Fibroblast of pulmonary artery (primary cell): ENCODE measurements around the gene POLR2C.
A peak's percentile ranks its signal among the peaks of the same experiment; 100 is the strongest.
"Not testable (repeated sequence)": the region's sequence is repeated elsewhere in the genome, so short reads cannot be mapped to it uniquely, and the experiment has no call there.

Experiments used
- DNase-seq: peaks from one replicate; pipeline ENCODE4 v3.0.0-alpha.2; 2010; ENCODE audit warnings: low read depth
- H3K4me3 ChIP-seq: replicated peaks from 2 replicates; pipeline ENCODE4 v1.5.1; 2011; ENCODE audit warnings: low read depth, mild to moderate bottlenecking, control low read depth, low read length, moderate library complexity
- TF ChIP-seq, protein P1 (sequence below): IDR thresholded peaks from 2 replicates; pipeline ENCODE4 v1.5.1; 2011; ENCODE audit warnings: mild to moderate bottlenecking, control low read depth, low read length, inconsistent platforms; ENCODE audit errors: missing control alignments

The POLR2C gene

DNA sequence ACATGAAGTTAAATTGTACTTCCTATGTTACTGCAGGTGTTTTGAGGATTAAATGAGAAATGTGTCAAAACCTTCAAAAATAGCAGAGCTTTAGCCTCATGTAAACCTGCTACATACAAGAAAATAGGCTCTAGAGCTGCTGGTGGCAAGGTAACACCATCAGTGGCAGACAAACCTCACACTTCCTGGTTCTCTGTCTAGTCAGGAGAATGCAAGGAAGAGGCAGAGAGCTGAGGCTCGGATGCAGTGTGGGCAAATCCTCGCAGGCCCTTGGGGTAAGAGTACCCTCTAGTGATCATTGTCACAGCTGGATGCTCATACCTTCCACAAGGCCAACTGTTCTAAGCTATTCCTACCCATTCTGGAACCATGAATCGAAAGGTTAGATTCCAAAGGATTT, 29.5 kb upstream of the POLR2C start:
- TF ChIP-seq, protein P1, sequence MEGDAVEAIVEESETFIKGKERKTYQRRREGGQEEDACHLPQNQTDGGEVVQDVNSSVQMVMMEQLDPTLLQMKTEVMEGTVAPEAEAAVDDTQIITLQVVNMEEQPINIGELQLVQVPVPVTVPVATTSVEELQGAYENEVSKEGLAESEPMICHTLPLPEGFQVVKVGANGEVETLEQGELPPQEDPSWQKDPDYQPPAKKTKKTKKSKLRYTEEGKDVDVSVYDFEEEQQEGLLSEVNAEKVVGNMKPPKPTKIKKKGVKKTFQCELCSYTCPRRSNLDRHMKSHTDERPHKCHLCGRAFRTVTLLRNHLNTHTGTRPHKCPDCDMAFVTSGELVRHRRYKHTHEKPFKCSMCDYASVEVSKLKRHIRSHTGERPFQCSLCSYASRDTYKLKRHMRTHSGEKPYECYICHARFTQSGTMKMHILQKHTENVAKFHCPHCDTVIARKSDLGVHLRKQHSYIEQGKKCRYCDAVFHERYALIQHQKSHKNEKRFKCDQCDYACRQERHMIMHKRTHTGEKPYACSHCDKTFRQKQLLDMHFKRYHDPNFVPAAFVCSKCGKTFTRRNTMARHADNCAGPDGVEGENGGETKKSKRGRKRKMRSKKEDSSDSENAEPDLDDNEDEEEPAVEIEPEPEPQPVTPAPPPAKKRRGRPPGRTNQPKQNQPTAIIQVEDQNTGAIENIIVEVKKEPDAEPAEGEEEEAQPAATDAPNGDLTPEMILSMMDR = no peak
- no peak for DNase-seq
- H3K4me3 ChIP-seq = no peak overlapping the region

DNA sequence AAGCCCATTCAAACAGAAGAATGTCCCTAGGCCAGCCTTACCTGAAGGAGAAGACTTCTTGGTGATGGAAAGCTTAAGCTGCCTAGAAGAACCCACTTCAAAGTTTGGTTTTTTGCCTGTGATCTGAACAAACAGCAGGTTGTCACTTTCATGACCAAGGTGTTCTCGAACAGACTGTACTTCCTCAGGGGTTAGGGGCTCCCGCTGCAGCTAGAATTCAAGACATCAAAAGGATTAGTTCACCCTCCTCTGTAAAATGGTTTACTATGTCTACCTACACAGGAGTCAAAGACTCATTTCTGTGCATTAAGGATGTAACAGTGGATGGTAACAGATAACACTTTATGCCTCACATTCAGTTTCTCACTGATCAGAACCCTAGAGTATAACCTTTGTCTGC, 28.5 kb upstream of the POLR2C start:
- TF ChIP-seq, protein P1 = no peak
- DNase-seq = no peak
- H3K4me3 ChIP-seq = no peak overlapping the region

DNA sequence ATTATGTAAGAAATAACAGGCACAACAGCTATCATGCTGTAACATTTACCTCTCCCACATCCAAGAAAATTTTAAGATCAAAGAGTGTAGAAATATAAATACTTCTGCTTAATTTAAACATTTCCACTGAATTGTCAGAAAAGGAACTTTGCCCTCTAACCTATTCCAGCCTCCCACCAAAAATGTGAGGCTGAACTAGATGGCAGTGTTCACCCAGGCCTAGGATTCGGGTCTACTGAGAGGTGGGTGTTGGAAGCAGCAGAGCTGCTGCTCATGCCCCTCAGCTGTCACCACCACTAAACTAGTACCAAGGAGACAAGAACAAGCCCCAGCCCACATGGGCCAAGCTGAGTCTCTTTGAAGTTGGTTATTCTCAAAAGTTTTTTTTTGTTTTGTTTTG, 26.6 kb upstream of the POLR2C start:
- H3K4me3 ChIP-seq = no peak overlapping the region
- TF ChIP-seq, protein P1 = no peak
- DNase-seq = no peak

DNA sequence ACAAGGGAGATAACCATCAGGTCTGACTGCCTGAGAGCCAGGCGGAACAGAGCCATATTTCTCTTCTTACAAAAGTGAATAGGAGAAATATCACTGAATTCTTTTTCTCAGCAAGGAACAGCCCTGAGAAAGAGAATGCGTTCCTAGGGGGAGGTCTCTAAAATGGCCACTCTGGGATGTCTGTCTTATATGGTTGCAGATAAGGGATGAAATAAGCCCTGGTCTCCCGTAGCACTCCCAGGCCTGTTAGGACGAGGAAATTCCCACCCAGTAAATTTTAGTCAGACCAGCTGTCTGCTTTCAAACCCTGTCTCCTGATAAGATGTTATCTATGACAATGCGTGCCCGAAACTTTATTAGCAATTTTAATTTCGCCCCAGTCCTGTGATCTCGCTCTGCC, 22.5 kb upstream of the POLR2C start:
- DNase-seq, H3K4me3 ChIP-seq: not testable (repeated sequence)

DNA sequence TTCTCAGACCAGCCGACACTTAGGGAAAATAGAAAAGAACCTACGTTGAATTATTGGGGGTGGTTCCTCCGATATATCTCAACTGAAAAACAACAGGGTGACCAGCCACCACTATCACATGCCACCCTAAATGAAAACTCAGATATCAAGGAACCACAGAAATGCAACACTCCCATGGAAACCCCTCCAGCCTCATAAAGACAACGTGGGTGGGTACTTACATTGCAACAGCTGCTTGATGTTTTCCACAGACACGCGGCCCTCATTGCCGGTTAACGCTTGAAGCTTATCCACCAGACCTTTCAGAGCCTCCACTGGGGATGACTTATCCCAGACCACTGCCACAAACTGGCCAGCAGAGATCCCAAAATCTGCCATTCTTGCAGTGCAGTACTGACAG, 21.9 kb upstream of the POLR2C start:
- not testable (repeated sequence) for H3K4me3 ChIP-seq, DNase-seq

DNA sequence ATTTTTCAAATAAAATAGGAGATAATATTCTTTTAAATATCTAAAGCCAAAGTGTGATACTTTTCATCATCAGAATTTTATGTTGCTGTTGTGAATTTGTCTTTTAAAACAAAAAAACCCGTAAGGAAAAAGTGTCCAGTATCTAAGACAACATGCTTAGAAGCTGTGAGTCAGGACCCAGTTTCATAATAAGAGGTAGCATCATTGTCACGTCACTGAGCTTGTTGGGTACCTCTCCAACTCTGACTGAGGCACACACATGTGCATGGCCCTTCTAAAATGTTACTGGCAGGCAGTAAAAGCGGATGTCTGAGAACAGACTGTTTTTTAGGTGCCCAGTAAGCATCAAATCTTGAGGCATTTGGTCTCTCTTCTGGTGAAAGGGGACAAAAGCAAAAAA, 17.8 kb upstream of the POLR2C start:
- H3K4me3 ChIP-seq = no peak overlapping the region
- TF ChIP-seq, protein P1 = no peak
- peak; percentile 27 for DNase-seq

DNA sequence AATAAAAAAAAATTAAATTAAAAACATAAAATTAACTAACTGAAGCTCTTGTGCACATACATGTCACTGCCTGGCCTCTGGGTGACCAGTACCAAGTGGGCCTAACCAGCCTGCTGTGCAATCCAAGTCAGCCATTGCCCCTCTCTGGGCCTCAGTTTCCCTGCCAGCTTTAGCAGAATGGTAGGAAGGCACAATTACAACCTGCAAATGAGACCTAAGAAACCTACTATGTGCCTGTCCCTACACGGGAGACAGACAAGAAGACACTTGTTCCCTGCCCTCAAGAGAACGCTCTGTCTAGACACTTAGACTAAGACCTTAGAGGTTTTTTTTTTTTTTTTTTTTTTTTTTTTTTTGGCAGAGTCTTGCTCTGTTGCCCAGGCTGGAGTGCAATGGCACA, 17.0 kb upstream of the POLR2C start:
- no peak overlapping the region for H3K4me3 ChIP-seq
- DNase-seq = no peak
- TF ChIP-seq, protein P1 = no peak

DNA sequence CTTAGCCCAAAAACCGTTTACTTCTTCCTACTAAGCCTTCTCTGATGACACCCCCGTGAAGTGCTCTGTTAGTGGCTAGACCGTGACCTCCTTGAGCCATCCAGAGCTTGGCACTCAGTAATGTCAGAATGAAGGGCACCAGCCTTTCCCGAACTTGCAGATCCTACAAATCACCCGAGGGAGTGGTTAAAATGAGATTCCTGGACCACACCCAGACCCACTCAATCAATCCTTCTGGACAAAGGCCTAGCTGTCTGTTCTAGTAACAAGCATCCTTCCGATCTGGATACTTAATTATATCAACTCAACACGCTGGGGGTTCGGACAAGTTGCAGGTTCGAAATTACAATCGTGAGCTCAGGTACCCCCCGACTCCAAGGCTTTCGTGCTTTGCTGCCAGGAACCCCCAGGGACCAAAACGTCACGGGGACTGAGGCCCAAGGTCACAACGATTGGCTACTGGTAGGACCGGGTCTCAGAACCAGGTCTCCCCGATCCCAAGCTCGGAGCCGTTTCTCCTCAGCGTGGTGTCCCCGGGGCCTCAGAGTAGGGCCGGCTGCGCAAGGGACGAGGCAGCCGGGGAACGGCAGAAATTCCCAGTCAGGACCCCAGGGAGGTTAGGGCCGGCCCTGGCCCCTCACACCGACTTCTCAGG, 15.8 kb upstream of the POLR2C start:
- peak; percentile 34 for DNase-seq
- TF ChIP-seq, protein P1 = no peak
- H3K4me3 ChIP-seq = peak overlapping the region; percentile 94
